Stimulated activated CD4-positive, alpha-beta T cell treated with anti-CD3 and anti-CD28 coated beads, TNF-alpha, amount 100 ng/mL, for 1 hour (primary cell): Measurements from ENCODE around the gene ADCK2.
"Not testable (repeated sequence)": the region's sequence is repeated elsewhere in the genome, so short reads cannot be mapped to it uniquely, and the experiment has no call there.

ENCODE experiments used
- DNase-seq, 3 donors: peaks; one replicate each; pipeline ENCODE4 v3.0.0-alpha.2; 2020; ENCODE audit warnings: low read depth in 3 of 3, low spot score in 1 of 3

ADCK2 gene

GRCh38 chr7:140646931-140647647 lies 25.7 kb upstream of the ADCK2 start:
- no peak for DNase-seq

- DNase-seq: no peak
Observed at GRCh38 chr7:140649556-140650205, 23.1 kb upstream of the ADCK2 start.

- no peak for DNase-seq
Observed at GRCh38 chr7:140650367-140650766, 22.4 kb upstream of the ADCK2 start.

- no peak for DNase-seq
Observed at GRCh38 chr7:140653319-140654108, 19.2 kb upstream of the ADCK2 start.

GRCh38 chr7:140654109-140654387 lies 18.7 kb upstream of the ADCK2 start:
- DNase-seq: no peak

- DNase-seq: no peak
Observed at GRCh38 chr7:140654661-140655060, 18.1 kb upstream of the ADCK2 start.

GRCh38 chr7:140655511-140656408 lies 17.0 kb upstream of the ADCK2 start:
- no peak for DNase-seq

- no peak for DNase-seq
Observed at GRCh38 chr7:140656548-140657515, 15.9 kb upstream of the ADCK2 start.

GRCh38 chr7:140657891-140658290 lies 14.9 kb upstream of the ADCK2 start:
- no peak for DNase-seq

GRCh38 chr7:140659856-140660255 lies 12.9 kb upstream of the ADCK2 start:
- no peak for DNase-seq

- DNase-seq: no peak
Observed at GRCh38 chr7:140661124-140661523, 11.6 kb upstream of the ADCK2 start.

GRCh38 chr7:140662938-140663337 lies 9.8 kb upstream of the ADCK2 start:
- not testable (repeated sequence) for DNase-seq

- no peak for DNase-seq
Observed at GRCh38 chr7:140667476-140667875, 5.3 kb upstream of the ADCK2 start.

- DNase-seq: no peak
Observed at GRCh38 chr7:140668641-140669040, 4.1 kb upstream of the ADCK2 start.

GRCh38 chr7:140669352-140669751 lies 3.4 kb upstream of the ADCK2 start:
- DNase-seq: no peak

- not testable (repeated sequence) for DNase-seq
Observed at GRCh38 chr7:140669862-140670261, 2.9 kb upstream of the ADCK2 start.

GRCh38 chr7:140670343-140670935 lies 2.3 kb upstream of the ADCK2 start:
- DNase-seq: no peak

- DNase-seq: no peak
Observed at GRCh38 chr7:140671966-140672365, 779 bp upstream of the ADCK2 start.

- peak in 2 of 3 donors; percentile 31 to 48 for DNase-seq
Observed at GRCh38 chr7:140673063-140673773, 473 bp downstream of the ADCK2 start.
